Effector CD8-positive, alpha-beta T cell (primary cell): ENCODE data around the gene MSI2.

Experiments used
- DNase-seq: peaks from one replicate; lab custom pipeline; 2025; lab: John Stamatoyannopoulos, UW

MSI2 gene

DNA sequence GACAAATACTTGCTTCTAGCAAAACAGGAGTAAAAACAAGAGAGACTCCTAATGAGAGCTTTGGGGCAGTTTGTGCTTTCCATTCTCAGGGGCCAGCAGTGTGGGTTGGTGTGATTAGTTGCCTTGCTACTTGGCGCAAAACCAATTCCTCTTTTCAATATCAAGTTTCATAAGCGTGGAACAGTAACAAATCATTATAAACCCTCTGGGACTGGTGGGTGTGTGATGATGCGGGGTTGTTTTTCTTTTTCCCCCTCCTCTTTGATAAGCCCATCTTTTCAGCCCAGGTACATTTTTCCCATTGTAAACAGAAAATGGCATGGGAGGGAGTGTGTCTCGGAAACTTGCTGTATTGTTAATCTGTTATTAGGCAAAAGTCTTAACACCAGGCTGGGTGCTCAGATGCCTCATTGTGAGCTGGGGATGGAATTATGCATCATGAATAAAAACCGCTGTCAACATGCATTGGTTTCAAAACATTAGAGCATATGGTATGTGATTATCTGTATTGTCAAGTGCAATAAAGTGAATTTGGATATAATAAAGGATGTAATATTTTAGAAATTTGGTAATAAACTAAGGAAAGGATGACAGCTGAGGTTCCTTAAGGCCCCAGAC lies 322.4 kb downstream of the MSI2 start:
- no peak for DNase-seq

DNA sequence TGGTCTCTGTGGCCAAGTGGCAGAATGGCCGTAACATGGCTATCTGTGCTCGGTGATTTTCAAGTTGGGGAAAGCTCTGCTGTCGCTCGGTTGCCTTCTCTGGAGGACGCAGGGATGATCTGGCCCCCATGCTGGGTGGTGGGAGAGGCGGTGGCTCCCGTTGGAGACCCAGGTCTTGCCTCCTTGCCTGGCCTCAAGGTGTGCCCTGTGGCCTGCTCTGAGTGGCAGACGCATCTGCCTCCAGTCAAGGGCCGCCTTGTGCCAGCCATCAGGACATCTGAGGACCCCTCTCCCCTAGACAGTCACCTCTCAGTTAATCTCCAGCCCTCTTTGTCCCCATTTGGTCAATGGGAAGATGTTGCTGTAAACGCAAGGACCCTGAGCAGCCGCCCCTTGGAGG lies 322.9 kb downstream of the MSI2 start:
- no peak for DNase-seq

DNA sequence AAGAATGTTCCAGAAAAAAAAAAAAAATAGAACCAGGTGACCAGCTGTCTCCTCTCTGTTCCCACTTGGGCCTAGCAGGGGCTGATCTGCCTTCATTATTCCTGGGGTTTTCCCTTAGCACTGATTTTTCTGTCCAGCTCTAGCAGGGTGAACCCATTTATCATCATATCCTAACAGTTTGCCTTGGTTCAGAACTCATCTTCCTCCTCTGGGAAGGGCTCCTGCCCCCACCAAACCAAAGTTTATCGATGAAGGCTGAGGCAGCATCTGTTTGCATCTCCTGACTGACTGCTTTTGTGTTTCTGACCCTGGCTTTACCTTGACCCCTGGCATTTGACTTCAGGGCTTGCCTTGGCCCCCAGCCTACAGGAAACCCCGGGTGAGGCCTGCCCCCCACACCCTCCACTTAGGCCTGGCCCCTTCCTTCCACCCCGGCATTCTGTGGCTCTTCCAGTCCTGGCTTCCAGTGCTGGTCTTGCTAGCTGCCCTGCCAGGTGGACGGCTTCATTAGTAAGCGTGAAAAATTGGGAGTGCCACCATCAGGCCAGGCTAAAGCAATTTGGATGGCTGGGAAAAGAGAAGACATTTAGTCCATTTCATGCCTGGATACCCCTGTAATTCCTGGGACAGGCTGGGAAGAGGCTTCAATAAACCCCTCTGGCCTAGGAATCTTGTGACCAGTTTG lies 323.9 kb downstream of the MSI2 start:
- no peak for DNase-seq

DNA sequence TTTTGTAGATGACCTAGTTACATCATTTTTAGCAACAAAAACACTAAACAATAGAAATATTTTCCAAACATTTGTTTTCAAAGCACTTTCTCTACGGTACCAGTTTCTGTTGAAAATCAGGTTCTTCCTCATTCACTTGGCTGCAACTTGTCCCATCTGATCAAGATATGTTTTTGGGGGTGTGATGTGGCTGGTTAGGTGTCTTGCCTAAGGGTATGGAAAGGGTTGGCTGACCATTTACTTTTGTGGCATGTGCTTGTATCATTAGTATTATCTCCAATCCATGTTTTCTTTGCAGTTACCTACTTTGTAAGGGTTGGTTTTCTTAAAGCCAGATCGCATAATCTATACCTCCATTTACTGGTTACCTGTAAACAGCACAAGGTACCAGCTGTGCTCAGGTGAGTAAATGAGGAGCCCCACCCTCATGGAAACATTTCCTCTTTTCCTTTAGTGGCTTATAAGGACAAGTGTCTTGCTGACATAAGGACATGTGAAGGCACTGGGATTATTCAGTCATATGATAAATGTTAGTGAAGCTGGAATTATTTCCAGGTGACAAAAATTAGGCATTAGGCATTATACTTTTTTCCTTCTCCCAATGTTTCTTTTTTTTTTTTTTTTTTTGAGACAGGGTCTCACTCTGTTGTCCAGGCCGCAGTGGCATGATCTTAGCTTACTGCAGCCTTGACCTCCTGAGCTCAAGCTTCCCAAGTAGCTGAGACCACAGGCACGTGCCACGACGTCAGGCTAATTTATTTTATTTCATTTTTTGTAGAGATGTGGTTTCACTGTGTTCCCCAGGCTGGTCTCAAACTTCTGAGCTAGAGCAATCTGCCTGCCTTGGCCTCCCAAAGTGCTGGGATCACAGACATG lies 326.8 kb downstream of the MSI2 start:
- no peak for DNase-seq

DNA sequence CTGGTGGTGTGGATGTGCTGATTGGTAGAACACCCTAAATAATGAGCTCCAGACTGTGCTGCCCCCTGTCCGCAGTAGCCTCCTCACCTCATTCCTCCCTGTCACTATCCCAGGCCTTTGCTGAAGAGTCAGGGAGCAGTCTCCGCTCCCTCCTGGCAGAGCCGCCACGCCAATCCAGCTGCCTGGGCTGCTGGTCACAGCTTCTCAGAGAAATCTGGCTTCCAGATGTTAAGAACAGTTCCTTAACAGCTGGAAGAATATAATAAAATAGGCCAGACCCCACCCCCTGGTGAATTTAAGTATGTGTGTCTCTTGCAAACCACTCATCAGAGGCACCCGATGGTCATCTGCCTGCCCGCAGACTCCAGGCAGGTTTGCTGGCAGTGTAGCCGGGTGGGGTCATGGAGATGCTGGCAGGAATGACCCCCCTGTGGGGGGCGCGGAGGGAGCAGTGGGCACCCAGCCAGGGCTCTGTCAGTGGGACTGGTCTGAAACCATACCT lies 327.8 kb downstream of the MSI2 start:
- no peak for DNase-seq

DNA sequence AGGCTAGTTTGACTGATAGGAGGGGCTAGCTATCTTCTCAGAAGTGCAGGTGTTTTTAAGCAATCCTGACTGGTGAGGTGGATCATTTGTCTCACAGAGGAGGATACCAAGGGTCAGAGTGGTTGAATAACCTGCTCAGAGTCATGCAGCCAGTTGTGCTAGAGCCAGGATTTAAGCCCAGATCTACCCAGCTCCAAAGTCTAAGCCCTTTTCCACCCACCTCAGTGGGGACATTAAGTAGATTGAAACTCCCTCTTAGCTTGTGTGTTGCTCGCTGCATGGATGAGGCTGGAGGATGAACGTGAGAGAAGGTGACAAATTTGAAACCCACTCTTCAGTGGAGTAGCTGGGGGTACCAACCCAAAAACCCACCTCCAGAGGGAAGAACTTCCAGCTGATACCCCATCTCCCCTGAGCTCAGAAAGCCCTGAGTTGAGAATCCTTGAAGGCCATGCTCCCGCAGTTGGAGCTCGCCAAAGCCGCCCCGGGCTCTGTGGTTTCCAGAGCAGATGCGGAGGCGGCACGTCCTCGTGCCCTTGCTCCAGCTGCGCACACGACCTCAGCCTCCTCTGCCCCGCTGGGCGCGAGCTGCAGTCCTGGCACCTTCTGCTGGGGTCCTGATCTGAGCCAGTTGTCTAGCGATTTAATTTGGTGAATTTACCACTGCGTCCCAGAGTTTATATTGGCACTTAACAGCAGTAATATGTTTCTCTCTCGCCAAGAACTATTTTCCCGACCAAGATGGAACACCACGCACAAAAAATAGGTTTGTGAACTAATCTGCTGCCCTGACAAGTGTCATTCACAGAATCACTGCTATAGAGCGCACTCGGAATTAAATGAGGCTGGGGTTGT lies 329.2 kb downstream of the MSI2 start:
- DNase-seq, result no peak

DNA sequence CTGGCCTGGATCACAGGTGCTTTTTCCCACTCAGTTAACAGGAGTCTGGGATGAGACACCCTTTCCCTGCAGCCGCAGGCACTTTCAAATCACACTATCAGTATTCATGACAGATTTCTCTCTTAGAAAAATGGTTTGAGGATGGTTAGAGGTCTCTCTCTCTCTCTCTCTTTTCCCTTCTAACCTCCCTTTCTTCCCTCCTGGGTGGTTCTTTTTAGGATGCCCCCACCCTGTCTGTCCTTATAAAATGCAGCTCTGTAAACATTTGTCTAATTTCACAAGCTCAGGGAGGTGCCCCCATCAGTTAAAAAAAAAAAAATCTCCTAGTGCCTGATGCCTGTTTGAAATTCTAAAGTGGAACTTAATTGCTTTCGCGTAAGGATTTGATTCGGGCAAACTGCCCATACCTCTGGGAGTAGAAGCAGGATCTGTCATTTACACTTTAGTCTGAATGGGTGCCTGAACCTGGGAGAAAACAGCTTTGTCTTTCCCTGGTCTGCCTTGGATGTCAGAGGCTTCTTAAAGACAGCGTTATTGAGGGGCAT lies 329.9 kb downstream of the MSI2 start:
- DNase-seq, result no peak

DNA sequence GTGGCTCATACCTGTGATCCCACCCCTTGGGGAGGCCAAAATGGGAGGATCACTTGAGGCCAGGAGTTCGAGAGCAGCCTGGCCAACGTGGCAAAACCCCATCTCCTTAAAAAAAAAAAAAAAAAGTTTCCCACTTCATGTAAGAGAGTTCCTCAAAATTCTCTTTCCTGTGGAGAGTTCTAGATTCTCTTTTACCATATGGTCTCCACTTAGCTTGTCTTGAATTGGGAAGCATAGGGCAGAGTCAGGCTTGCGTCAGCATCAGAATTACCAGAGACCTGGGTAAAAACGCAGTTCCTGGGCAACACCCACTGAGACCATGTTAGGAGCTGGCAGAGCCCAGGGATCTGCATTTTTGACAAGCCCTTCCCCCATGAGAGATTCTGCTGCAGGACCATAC lies 330.4 kb downstream of the MSI2 start:
- DNase-seq, result no peak

DNA sequence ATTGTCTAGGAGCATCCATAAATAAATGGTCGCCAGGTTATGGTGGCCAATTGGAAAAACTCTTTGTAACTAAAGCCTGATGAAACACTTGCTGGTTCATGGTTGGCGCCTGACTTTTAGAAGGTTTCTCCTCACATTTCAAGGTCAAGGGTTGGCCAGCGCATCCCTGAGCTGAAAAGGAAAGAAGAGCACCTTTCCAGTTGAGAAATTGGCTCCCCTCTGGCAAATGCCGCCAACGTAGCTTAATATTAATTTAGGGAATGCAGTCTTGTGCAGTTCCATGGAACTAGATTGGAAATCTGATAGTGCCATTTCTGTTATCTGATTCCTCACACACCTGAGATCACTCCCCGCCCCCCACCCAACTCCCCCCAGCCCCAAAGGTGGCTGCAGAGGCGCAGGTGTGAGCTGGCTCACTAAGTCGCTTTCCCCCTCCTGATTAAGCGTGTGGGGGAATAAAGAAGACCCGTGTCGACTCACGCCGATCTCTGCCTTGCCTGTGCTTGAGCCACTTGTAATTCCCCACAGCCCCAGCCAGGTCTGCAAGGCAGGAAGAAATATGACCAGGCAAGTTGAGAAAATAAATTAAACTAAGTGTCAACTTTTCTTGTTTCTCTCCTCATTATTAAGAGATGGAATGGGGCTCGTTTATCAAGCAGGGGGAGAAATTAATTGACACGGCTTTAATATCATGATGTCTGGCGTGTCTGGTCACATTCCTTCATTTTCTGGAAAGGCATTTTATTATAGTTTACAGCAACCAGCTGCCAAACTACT lies 331.1 kb downstream of the MSI2 start:
- no peak for DNase-seq

DNA sequence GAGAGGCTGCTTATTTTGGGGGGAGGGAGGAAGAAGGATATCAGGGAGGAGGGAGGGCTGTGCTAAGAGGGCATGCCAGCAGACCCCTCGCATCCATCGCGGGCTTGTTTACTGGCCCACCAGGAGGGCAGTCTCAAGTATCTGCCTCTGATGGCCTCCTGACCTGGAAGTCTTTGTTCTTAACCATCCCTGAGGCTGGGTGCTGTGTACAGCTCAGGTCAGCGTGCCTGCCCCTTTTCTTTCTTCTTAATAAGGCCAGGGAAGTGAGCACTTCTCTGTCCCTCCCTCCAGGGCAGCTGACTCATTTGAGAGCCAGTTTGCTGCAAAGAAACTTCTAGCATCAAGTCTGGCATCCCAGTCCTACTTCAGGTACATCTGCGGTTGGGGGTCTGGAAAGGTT lies 331.8 kb downstream of the MSI2 start:
- no peak for DNase-seq

DNA sequence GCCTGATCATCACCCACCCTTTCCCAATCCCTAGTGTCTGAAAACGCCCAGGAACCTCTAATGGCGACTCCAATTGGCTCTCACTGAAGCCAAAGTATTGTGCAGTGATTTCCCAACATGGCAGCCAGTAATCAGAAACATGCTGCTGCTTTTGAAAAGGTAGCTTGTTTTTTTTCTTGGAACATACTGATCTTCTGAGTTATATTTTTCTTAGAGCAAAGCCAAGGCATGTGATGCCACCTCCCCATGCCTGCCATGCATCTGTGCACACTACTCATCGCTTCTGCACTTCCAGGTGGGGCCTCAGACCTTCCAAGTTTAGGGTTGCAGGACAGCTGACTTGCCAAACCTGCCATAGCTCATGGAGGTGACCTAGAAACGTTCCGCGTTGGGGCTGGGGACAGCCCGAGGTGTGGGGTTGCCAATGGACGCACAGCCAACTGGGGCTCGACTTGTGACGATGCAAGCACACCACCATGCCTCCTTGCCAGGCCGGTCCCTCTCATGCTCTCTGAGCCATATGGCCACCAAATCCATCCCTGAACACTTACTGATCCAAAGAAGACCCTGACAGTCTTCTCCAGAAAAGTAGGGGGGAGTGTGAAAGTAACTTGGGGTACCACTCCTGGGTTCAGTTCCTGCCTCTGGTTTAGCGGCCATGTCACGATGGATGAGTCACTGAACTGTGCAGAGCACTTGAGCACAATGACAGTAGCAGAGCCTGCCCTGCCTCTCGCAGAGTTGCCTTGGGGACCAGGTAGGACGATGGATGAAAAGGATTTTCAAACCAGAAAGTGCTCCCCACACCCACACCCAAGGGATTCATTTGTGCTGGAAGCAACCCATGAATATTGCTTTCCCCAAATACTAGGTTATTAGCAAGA lies 333.1 kb downstream of the MSI2 start:
- no peak for DNase-seq

DNA sequence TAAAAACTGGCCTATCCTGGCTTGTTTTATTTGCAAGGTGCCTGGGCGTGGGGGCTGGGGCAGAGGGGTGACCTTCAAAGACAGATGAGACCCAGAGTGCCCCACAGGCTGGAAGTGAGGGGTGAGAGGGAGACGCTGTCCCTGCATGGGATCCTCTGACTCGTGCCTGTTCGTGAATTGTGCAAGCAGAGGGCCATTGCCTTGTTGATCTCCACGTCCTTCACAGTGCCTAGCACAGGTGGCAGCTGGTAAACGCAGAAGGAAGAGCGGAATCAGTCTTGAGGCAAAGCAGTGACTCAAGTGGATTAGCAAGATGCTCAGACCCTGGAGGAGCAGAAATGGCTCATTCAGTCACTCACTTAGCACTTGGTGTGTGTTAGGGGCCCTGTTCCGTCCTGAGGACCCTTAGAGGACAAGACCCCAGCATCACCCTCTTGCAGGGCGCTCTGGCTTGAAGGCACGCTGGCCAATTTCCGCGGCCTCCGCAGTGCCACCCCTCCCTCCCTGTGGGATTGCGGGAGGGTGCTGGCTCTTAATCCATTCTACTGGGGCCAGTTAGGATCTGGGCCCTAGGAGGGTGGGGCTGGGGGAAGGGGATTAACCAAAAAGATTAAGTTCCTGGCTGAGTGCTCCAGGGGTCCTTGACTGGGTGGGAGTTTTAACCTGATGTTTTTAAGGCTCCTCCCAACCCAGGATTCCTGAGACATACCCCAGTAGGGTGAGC lies 337.6 kb downstream of the MSI2 start:
- DNase-seq, result no peak

DNA sequence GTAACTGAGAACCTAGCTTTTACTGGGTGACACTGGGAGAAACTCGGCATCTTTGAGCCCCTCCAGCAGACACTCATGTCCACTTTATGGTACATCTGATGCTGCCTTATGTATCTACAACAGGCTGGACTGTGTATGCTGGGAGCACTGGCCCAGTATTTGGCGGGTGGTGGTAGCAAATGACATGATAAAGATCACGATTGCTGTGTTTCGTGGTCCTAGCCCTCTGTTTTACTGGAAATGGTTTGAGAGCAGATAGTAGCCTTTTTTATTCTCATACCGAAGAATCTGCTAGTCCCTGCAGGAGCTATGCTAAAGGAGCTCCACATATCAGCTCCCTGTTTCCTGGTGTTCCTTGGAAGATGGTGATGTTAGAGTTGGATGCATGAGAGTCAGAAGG lies 338.4 kb downstream of the MSI2 start:
- DNase-seq, result no peak

DNA sequence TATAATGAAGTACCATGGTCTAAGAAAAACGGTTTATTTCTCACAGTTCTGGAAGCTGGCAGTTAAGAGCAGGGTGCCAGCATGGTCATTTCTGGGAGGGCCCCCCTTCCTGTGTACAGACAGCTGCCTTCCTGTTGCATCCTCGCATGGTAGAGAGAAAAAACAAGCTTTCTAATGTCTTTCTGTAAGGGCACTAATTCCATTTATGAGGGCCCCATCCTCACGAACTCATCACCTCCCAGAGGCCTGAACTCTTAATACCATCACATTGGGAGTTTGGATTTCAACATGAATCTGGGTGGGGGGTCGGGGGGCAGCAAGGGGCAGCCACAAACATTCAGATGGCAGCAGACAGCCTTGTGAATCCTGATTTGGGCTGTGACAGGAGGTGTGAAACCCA lies 339.1 kb downstream of the MSI2 start:
- DNase-seq, result no peak

DNA sequence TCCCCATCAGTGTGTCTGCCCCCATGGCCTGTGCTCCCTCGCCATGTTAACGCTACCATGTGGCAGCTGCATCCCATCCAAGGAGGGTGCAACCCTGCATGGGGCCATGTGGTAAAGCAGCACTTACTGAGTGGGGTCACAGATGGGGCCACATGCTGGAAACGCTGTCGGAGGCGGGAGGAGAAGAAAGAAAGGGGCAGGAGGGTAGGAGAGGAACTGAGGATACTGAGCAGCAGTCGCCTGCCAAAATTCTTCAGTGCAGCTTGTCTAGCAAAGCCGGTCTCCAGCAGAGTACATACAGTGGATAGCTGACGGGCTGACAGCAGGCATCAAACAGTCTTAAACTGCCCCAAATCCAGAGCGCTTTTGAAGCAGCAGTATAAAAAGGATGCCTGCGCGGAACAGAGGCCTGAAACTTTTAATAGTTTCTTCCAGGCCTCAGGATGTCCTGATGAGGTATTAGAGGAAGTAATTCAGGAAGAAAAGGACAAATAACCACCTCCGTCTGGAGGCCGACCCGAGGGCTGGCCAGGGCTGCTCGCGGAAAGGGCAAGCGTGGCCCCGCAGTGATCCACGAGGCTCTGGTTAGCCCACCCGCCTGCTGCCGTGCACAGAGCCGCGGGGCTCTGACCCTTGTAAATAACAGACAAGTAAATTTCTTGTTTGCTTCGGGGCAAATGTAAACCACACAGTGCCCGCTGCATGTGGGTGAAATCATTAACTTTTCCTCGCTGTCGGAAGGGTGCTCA lies 339.8 kb downstream of the MSI2 start:
- no peak for DNase-seq

DNA sequence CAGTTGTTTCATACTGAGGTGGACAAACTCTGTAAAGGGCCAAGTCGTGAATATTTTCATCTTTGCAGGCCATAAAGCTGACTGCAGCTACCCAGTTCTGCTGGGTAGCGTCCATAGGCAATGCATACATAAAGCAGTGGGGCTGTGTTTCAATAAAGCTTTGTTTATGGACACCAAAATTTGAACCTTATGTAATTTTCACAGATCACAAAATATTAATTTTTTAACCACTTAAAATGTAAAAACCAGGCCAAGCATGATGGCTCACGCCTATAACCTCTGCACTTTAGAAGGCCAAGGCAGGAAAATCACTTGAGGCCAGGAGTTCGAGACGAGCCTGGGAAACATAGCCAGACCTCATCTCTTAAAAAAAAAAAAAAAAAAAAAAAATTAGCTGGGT lies 340.8 kb downstream of the MSI2 start:
- no peak for DNase-seq

DNA sequence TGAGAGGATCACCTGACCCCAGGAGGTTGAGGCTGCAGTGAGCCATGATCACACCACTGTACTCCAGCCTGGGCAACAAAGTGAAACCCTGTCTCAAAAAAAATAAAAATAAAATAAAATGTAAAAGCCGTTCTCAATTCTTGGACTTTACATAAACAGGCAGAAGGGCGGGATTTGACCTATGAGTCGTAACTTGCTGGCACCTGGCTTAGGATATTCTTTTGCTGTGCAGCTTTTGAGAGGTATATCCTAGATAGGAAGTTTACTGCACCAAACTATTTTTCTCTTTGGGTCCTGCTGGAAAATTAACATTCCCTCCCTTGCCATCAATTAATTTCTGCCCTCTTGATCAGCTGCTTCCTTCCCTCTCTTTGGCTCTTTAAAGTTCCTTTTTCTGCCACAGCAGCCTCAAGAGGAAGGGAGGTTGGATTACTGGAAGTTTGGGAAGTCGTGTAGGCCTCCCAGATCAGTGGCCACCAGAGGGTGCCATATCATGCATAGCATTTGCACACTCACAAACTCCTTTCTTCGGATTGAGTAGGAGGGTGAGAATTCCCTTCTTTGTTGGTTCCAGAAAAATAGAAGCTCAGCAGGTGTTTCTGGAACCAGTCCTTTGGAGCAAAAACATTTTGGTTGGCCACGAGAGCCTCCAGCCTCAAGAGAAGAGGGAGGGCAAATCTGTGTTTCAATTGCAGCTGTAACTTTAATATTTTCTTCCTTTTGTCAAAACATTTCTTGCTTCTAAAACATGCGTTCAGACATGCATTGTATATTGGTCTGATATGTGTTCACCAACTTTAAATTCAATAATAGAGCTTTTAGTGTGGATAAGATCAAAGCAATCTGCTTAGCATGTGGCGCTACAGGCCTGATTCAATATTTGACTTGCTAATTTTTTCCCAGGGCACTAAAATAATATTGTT lies 341.5 kb downstream of the MSI2 start:
- no peak for DNase-seq
